ENCODE measurements around the gene CD28.
A peak's percentile ranks its signal among the peaks of the same experiment; 100 is the strongest.

CD28 gene

GRCh38 chr2:203706403-203706802, at the start of gene CD28:
TSS of gene CD28 (plus strand) at chr2:203706639. CDS start at chr2:203706697, 58 bp downstream.
- peak within 1 kb of the TSS; percentile 61 for H3K4me3 ChIP-seq (replicated peaks; ENCODE audit: low read depth, low read length)
- TF ChIP-seq CTCF (IDR thresholded peaks at IDR 0.05; ENCODE audit: insufficient read depth, low read length, poor library complexity, severe bottlenecking), result no peak
- DNase-seq (ENCODE audit: extremely low read depth, insufficient read length), result peak; percentile 86
- no peaks in the 10 kb centered on the region for H3K27me3 ChIP-seq (replicated peaks; ENCODE audit: control insufficient read depth, insufficient read depth, low read length)
- H3K36me3 ChIP-seq (ENCODE audit: control insufficient read depth, insufficient read depth, low read length), result no peaks in the 10 kb centered on the region

GRCh38 chr2:203659331-203660049, 46.9 kb upstream of the CD28 start:
- no peaks in the 10 kb centered on the region for H3K36me3 ChIP-seq (ENCODE audit: control insufficient read depth, insufficient read depth, low read length)
- TF ChIP-seq CTCF (IDR thresholded peaks at IDR 0.05; ENCODE audit: insufficient read depth, low read length, poor library complexity, severe bottlenecking), result no peak
- no peak for DNase-seq (ENCODE audit: extremely low read depth, insufficient read length)
- no peaks in the 10 kb centered on the region for H3K27me3 ChIP-seq (replicated peaks; ENCODE audit: control insufficient read depth, insufficient read depth, low read length)
- H3K4me3 ChIP-seq (replicated peaks; ENCODE audit: low read depth, low read length), result no peak overlapping the region

- no peak overlapping the region for H3K4me3 ChIP-seq (replicated peaks; ENCODE audit: low read depth, low read length)
- TF ChIP-seq CTCF (IDR thresholded peaks at IDR 0.05; ENCODE audit: insufficient read depth, low read length, poor library complexity, severe bottlenecking), result no peak
These were observed 46.0 kb upstream of the CD28 start for GRCh38 chr2:203660465-203660864.

GRCh38 chr2:203661279-203661908, 45.0 kb upstream of the CD28 start:
- no peak for DNase-seq (ENCODE audit: extremely low read depth, insufficient read length)
- no peaks in the 10 kb centered on the region for H3K27me3 ChIP-seq (replicated peaks; ENCODE audit: control insufficient read depth, insufficient read depth, low read length)
- no peak for TF ChIP-seq CTCF (IDR thresholded peaks at IDR 0.05; ENCODE audit: insufficient read depth, low read length, poor library complexity, severe bottlenecking)
- no peaks in the 10 kb centered on the region for H3K36me3 ChIP-seq (ENCODE audit: control insufficient read depth, insufficient read depth, low read length)
- H3K4me3 ChIP-seq (replicated peaks; ENCODE audit: low read depth, low read length), result no peak overlapping the region

More at GRCh38 chr2:203660465-203660864, 46.0 kb upstream of the CD28 start:
- Histone ChIP-seq H3K27me3 (replicated peaks; ENCODE audit: control insufficient read depth, insufficient read depth, low read length) (no peaks in the 10 kb centered on the region), H3K36me3 (ENCODE audit: control insufficient read depth, insufficient read depth, low read length) (no peaks in the 10 kb centered on the region)
- DNase-seq (ENCODE audit: extremely low read depth, insufficient read length), result no peak

GRCh38 chr2:203662487-203662886, 44.0 kb upstream of the CD28 start:
- no peak for TF ChIP-seq CTCF (IDR thresholded peaks at IDR 0.05; ENCODE audit: insufficient read depth, low read length, poor library complexity, severe bottlenecking)
- Histone ChIP-seq H3K4me3 (replicated peaks; ENCODE audit: low read depth, low read length) (no peak overlapping the region), H3K27me3 (replicated peaks; ENCODE audit: control insufficient read depth, insufficient read depth, low read length) (no peaks in the 10 kb centered on the region), H3K36me3 (ENCODE audit: control insufficient read depth, insufficient read depth, low read length) (no peaks in the 10 kb centered on the region)
- DNase-seq (ENCODE audit: extremely low read depth, insufficient read length), result no peak
